ENCODE measurements around the gene PPP6R2. TPM values are rescaled to one million over a fixed set of nuclear protein-coding genes. Genes with fewer than 3 reads are reported as not detected.

The PPP6R2 gene
- total RNA-seq, 2 donors from 2014 or later, result 58.7 to 81.2 TPM

- Histone ChIP-seq H3K27ac (ENCODE audit: low read depth, low read length) (no peak overlapping the region), H3K4me1 (ENCODE audit: control insufficient read depth, insufficient read depth, low read length) (no peaks in the 10 kb centered on the region), H3K4me3 (ENCODE audit: low read length) (peak overlapping the region; percentile 82), H3K36me3 (ENCODE audit: control insufficient read depth, insufficient read depth, low read length) (no peaks in the 10 kb centered on the region), H3K9me3 (ENCODE audit: control insufficient read depth, low read length) (no peaks in the 10 kb centered on the region), H3K9ac (ENCODE audit: extremely low read depth, low read length, poor library complexity, severe bottlenecking) (no peak overlapping the region), H3K27me3 (ENCODE audit: control insufficient read depth, insufficient read depth, low read length, poor library complexity, severe bottlenecking) (peaks cover 7% of the 10 kb centered on the region)
- DNase-seq, result no peak
- Mint-ChIP-seq H3K27me3 (ENCODE audit: insufficient read depth) (peaks cover 24% of the 10 kb centered on the region), H3K27ac (no peak overlapping the region), H3K4me1 (peaks cover 6% of the 10 kb centered on the region), H3K4me3 (peak overlapping the region; percentile 73), H3K36me3 (ENCODE audit: low read depth) (no peaks in the 10 kb centered on the region), H3K9me3 (no peaks in the 10 kb centered on the region)
- TF ChIP-seq CTCF (conservative IDR thresholded peaks at IDR 0.05), result no peak
- WGBS, 2 experiments (ENCODE audit: insufficient coverage in 1 of 2, insufficient read length in 1 of 2), result 87 to 90% methylated on average over 12 to 19 of the region's 19 CpGs
Observed at GRCh38 chr22:50325444-50326224, 17.5 kb upstream of the PPP6R2 start.

- WGBS, 2 experiments (ENCODE audit: insufficient coverage in 1 of 2, insufficient read length in 1 of 2), result 16 to 58% methylated on average over 15 to 56 of the region's 56 CpGs
- Mint-ChIP-seq H3K9me3 (no peaks in the 10 kb centered on the region), H3K36me3 (ENCODE audit: low read depth) (no peaks in the 10 kb centered on the region), H3K4me1 (peaks cover 6% of the 10 kb centered on the region), H3K27ac (no peak overlapping the region), H3K27me3 (ENCODE audit: insufficient read depth) (peaks cover 29% of the 10 kb centered on the region), H3K4me3 (peak overlapping the region; percentile 73)
- Histone ChIP-seq H3K4me3 (ENCODE audit: low read length) (peak overlapping the region; percentile 82), H3K27ac (ENCODE audit: low read depth, low read length) (no peak overlapping the region), H3K9me3 (ENCODE audit: control insufficient read depth, low read length) (no peaks in the 10 kb centered on the region), H3K36me3 (ENCODE audit: control insufficient read depth, insufficient read depth, low read length) (no peaks in the 10 kb centered on the region), H3K27me3 (ENCODE audit: control insufficient read depth, insufficient read depth, low read length, poor library complexity, severe bottlenecking) (peaks cover 7% of the 10 kb centered on the region), H3K4me1 (ENCODE audit: control insufficient read depth, insufficient read depth, low read length) (no peaks in the 10 kb centered on the region), H3K9ac (ENCODE audit: extremely low read depth, low read length, poor library complexity, severe bottlenecking) (peak overlapping the region; percentile 47)
- TF ChIP-seq CTCF (conservative IDR thresholded peaks at IDR 0.05), result no peak
- peak; percentile 58 for DNase-seq
Observed at GRCh38 chr22:50326225-50326955, 16.7 kb upstream of the PPP6R2 start.

- Mint-ChIP-seq H3K9me3 (no peaks in the 10 kb centered on the region), H3K27me3 (ENCODE audit: insufficient read depth) (peaks cover 29% of the 10 kb centered on the region), H3K27ac (no peak within 1 kb of the TSS), H3K4me1 (peaks cover 6% of the 10 kb centered on the region), H3K4me3 (peak within 1 kb of the TSS; percentile 73), H3K36me3 (ENCODE audit: low read depth) (no peaks in the 10 kb centered on the region)
- peak within 1 kb of the TSS; percentile 51 for H3K9ac ChIP-seq (ENCODE audit: extremely low read depth, low read length, poor library complexity, severe bottlenecking)
- peak; percentile 73 for TF ChIP-seq CTCF (conservative IDR thresholded peaks at IDR 0.05)
- H3K9me3 ChIP-seq (ENCODE audit: control insufficient read depth, low read length), result no peaks in the 10 kb centered on the region
- H3K4me3 ChIP-seq (ENCODE audit: low read length), result peak within 1 kb of the TSS; percentile 82
- peak within 1 kb of the TSS; percentile 44 for H3K27ac ChIP-seq (ENCODE audit: low read depth, low read length)
- H3K36me3 ChIP-seq (ENCODE audit: control insufficient read depth, insufficient read depth, low read length), result no peaks in the 10 kb centered on the region
- H3K27me3 ChIP-seq (ENCODE audit: control insufficient read depth, insufficient read depth, low read length, poor library complexity, severe bottlenecking), result peaks cover 7% of the 10 kb centered on the region
- H3K4me1 ChIP-seq (ENCODE audit: control insufficient read depth, insufficient read depth, low read length), result no peaks in the 10 kb centered on the region
- 12 to 23% methylated on average over 79 to 105 of the region's 105 CpGs for WGBS, 2 experiments (ENCODE audit: insufficient coverage in 1 of 2, insufficient read length in 1 of 2)
- DNase-seq, result peak; percentile 89
Observed at GRCh38 chr22:50326956-50327710, 16.0 kb upstream of the PPP6R2 start, which contains the start of gene DENND6B. DENND6B (minus strand) TSS chr22:50327012; CDS start chr22:50326988, 24 bp downstream.

Measured in endodermal cell (in vitro differentiated cells).